GM12874 (cell line): Measurements from ENCODE around the gene VENTX.

Experiments
- TF ChIP-seq, protein P1 (sequence below): IDR thresholded peaks from 2 replicates; pipeline ENCODE4 v1.5.1; 2011; ENCODE audit warnings: low read depth, mild to moderate bottlenecking, control low read depth, low read length, moderate library complexity; ENCODE audit not compliant: insufficient read depth

Gene VENTX

DNA sequence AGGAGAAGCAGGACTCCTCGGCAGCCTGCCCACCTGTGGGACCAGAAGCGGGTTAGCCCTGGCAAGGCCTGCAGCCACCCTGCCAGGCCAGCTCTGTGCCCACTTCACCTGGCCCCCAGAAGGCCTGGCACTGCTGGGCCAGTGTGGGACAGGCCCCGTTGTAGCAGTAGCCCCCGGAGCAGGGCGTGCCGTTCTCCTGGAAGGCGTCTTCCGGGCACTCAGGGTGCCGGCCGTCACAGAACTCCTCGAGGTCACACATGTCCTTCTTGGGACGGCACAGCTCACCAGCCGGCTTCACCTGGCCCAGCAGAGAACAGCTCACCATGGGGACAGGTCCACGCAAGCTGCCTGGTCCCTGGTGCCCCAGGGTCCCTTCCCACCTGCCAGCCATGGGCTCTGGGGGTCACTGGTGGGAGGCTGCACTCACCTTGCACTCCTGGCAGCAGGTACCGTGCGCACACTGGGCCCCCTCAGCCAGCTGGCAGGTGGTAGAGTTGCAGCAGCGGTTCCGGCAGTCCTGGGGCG is 33.2 kb downstream of the VENTX start:
- TF ChIP-seq, protein P1, sequence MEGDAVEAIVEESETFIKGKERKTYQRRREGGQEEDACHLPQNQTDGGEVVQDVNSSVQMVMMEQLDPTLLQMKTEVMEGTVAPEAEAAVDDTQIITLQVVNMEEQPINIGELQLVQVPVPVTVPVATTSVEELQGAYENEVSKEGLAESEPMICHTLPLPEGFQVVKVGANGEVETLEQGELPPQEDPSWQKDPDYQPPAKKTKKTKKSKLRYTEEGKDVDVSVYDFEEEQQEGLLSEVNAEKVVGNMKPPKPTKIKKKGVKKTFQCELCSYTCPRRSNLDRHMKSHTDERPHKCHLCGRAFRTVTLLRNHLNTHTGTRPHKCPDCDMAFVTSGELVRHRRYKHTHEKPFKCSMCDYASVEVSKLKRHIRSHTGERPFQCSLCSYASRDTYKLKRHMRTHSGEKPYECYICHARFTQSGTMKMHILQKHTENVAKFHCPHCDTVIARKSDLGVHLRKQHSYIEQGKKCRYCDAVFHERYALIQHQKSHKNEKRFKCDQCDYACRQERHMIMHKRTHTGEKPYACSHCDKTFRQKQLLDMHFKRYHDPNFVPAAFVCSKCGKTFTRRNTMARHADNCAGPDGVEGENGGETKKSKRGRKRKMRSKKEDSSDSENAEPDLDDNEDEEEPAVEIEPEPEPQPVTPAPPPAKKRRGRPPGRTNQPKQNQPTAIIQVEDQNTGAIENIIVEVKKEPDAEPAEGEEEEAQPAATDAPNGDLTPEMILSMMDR: no peak

DNA sequence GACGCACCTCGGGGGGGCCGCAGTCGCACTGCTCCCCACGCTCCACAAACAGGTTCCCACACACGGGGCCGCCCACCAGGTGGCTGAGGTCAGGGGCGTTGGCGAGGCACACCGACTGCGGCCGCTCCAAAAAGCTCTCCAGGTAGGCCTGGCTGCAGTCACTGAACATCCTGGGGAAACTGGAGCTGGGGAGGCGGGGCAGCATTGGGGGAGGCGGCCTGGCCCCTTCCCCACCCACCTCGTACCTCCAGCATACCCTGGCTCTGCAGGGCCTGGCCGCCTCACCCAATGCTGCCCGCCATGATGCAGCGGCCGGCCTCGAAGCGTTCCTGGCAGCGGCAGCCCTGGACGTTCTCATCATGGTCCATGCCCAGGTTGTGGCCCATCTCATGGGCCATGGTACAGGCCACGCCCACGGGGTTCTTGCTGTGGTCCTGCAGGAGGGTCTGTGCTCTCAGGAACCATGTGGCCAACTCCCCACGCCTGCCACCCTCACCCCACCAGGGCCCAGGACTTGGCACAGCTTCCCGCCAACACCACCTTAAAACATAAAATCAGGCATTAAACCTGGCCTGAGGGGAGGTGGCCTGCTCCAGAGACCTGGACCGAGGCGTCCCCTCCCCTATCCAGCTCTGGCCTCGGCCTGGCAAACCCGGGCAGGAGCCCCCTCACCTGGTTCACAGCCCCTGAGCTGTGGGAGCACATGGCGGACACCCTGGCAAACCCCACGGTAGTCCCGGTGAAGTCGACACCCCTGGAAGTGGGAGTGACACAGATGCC is 34.1 kb downstream of the VENTX start:
- TF ChIP-seq, protein P1: no peak

- TF ChIP-seq, protein P1: no peak
Observed at GRCh38 chr10:133272301-133272963, 34.8 kb downstream of the VENTX start.

DNA sequence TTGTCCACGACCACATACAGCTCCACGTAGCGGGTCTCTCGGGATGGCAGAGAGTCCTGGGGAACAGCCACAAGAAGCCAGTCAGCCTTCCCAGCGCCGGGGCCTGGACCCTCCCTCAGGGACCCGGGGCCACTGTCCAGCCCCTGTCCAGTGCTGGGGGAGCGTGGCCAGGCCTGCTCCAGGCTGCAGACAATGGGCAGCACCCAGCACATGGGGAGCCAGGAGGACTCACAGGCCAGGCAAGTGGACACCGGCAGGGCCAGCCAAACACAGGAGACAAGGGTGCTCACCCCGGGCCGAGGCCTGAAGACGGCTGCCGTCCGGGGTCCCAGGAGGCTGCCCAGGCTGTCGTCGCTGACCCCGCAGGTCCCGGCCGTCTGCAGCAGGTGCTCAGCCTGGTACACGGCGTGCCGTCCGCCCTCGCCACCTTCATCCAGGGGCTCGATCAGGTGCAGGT is 35.3 kb downstream of the VENTX start:
- TF ChIP-seq, protein P1: no peak

DNA sequence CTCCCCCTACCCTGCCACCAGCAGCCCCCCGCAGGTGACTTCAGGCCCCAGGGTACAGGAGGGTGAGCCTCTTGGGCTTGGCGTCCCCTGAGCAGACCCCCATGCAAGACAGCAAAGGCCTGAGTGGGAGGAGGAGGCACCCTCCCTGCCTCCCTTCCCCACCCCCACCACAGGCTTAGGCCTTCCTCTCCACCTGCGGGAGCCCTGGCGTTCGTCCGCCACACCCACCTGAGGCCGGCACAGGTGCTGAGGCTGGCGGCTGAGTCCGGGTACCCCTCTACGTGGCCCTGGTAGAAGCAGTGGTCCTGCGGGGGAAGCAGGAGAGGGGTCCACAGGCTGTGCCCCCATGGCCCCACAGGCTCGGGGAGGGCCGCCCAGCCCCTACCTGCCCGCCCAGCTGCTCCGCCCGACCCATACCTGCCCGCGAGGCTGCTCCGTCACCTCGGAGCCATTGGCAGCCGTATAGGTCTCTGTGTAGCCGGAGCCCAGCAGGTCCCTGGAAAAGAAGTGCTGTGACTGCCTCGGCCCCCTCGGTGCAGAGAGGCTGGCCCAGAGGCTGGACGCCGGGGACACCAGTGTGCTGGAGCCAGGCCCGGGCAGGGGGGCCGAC is 36.0 kb downstream of the VENTX start:
- TF ChIP-seq, protein P1: no peak

GRCh38 chr10:133274751-133275683 is 37.4 kb downstream of the VENTX start:
- TF ChIP-seq, protein P1: no peak
